ENCODE measurements around the gene CCDC167.

Gene CCDC167

GRCh38 chr6:37525460-37526357, 26.0 kb upstream of the CCDC167 start:
- TF ChIP-seq TEAD4 (IDR thresholded peaks at IDR 0.05), result no peak; the same call in 1 of the 2 replicates
- TF ChIP-seq, protein P1, sequence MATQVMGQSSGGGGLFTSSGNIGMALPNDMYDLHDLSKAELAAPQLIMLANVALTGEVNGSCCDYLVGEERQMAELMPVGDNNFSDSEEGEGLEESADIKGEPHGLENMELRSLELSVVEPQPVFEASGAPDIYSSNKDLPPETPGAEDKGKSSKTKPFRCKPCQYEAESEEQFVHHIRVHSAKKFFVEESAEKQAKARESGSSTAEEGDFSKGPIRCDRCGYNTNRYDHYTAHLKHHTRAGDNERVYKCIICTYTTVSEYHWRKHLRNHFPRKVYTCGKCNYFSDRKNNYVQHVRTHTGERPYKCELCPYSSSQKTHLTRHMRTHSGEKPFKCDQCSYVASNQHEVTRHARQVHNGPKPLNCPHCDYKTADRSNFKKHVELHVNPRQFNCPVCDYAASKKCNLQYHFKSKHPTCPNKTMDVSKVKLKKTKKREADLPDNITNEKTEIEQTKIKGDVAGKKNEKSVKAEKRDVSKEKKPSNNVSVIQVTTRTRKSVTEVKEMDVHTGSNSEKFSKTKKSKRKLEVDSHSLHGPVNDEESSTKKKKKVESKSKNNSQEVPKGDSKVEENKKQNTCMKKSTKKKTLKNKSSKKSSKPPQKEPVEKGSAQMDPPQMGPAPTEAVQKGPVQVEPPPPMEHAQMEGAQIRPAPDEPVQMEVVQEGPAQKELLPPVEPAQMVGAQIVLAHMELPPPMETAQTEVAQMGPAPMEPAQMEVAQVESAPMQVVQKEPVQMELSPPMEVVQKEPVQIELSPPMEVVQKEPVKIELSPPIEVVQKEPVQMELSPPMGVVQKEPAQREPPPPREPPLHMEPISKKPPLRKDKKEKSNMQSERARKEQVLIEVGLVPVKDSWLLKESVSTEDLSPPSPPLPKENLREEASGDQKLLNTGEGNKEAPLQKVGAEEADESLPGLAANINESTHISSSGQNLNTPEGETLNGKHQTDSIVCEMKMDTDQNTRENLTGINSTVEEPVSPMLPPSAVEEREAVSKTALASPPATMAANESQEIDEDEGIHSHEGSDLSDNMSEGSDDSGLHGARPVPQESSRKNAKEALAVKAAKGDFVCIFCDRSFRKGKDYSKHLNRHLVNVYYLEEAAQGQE (IDR thresholded peaks at IDR 0.05; ENCODE audit: low read depth), result peak; percentile 93

DNA sequence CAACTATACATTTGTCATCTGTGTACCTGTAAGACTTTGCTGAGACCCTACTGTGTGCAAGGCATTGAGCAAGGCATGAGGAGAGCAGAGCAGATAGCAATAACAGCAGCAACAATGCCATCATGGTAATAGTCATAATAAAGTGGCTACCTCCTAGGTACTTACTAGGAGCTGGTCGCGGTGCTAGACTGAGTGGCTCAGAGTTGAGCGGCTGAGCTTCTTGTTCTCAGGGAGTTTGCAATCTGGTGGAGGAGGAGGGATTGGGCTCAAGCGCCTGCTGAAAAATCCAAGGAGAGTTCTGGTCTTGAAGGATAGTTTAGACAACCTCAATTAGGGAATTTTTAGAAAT, 25.3 kb upstream of the CCDC167 start:
- TF ChIP-seq, protein P1 (IDR thresholded peaks at IDR 0.05; ENCODE audit: low read depth), result peak; percentile 58
- TF ChIP-seq NFIC (IDR thresholded peaks at IDR 0.05), result no peak

DNA sequence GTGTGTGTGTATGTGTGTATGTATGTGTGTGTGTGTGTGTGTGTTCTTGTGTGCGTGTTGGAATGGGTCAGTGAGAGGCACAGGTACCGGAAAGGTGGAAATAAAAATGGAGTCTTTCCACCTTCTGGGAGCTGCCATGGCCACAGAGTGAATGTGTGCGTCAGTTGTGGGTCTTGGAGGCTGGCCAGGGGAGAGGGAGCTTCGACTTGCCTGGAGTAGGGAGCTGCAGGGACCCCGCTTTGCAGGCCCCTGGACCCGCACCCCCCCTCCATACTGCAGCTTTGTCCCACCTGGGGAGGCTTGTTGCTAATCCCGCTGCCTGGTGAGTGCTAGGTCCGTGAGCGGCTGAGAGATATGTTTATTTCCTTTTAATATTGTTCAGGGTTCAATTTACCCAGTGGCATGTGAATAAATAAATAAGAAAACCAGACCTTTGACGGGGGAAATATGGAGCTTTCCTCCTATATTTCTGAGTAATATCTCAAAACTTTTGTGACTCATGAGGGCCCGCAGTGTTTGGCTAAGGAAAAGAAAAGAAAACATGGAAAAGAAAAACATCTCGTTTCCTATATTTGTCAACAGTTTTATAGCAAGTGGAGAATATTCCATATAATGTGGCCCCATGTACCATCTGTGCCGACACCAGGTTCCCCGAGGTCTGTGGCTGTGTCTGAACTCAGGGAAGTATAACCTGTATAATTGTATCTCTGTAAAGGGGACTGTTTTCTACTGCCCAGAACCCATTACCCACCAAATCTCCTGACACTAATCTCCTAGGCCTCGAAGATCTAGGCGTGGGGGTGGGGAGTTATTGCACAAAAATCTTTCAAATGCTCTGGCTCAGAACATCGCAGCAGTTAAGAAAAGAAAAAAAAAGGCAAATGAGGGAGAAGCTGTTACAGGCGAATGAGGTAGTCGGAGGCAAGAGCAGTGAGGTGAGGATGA, 24.6 kb upstream of the CCDC167 start:
- TF ChIP-seq FOXM1 (IDR thresholded peaks at IDR 0.05; ENCODE audit: borderline replicate concordance, low read depth) (no peak), TEAD4 (IDR thresholded peaks at IDR 0.05) (no peak), TCF12 (IDR thresholded peaks at IDR 0.05; ENCODE audit: low read depth) (no peak), TAF1 (IDR thresholded peaks at IDR 0.05; ENCODE audit: low read depth) (no peak), CREB1 (IDR thresholded peaks at IDR 0.05; ENCODE audit: low read depth) (no peak), ZBTB7A (IDR thresholded peaks at IDR 0.05; ENCODE audit: low read depth) (no peak)
- TF ChIP-seq, protein P2, sequence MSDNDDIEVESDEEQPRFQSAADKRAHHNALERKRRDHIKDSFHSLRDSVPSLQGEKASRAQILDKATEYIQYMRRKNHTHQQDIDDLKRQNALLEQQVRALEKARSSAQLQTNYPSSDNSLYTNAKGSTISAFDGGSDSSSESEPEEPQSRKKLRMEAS (IDR thresholded peaks at IDR 0.05), result no peak

DNA sequence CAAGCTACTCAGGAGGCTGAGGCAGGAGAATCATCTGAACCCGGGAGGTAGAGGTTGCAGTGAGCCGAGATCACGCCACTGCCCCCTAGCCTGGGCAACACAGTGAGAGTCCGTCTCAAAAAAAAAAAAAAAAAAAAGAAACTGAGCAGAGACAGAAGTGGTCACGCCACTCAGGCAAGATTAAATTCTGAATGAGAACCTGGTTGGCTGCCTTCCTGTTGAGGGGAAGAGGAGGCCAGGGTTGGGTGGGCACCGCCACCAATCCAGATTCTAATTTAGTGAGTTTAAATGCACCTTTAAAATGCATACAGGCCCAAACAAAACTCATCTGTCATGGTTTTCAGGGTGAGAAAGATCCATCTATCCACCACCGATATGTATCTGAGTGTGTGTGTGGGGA, 23.7 kb upstream of the CCDC167 start:
- TF ChIP-seq, protein P2 (IDR thresholded peaks at IDR 0.05), result no peak
- TF ChIP-seq FOXM1 (IDR thresholded peaks at IDR 0.05; ENCODE audit: borderline replicate concordance, low read depth) (no peak), EGR1 (IDR thresholded peaks at IDR 0.05) (no peak), YY1 (IDR thresholded peaks at IDR 0.05; ENCODE audit: low read depth) (no peak), TEAD4 (IDR thresholded peaks at IDR 0.05) (no peak), CREB1 (IDR thresholded peaks at IDR 0.05; ENCODE audit: low read depth) (no peak), TCF12 (IDR thresholded peaks at IDR 0.05; ENCODE audit: low read depth) (no peak), ZBTB7A (IDR thresholded peaks at IDR 0.05; ENCODE audit: low read depth) (no peak), RAD21 (IDR thresholded peaks at IDR 0.05; ENCODE audit: low read depth) (no peak), CEBPB (IDR thresholded peaks at IDR 0.05) (no peak)
- TF ChIP-seq, protein P1 (IDR thresholded peaks at IDR 0.05; ENCODE audit: low read depth), result no peak
- TF ChIP-seq, protein P3, sequence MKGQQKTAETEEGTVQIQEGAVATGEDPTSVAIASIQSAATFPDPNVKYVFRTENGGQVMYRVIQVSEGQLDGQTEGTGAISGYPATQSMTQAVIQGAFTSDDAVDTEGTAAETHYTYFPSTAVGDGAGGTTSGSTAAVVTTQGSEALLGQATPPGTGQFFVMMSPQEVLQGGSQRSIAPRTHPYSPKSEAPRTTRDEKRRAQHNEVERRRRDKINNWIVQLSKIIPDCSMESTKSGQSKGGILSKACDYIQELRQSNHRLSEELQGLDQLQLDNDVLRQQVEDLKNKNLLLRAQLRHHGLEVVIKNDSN (IDR thresholded peaks at IDR 0.05), result no peak

- no peak for TF ChIP-seq ZBTB7A (IDR thresholded peaks at IDR 0.05; ENCODE audit: low read depth)
- no peak for TF ChIP-seq TEAD4 (IDR thresholded peaks at IDR 0.05)
- TF ChIP-seq RAD21 (IDR thresholded peaks at IDR 0.05; ENCODE audit: low read depth), result no peak
- no peak for TF ChIP-seq EGR1 (IDR thresholded peaks at IDR 0.05)
- TF ChIP-seq TCF12 (IDR thresholded peaks at IDR 0.05; ENCODE audit: low read depth), result no peak
- TF ChIP-seq, protein P2 (IDR thresholded peaks at IDR 0.05), result no peak
- no peak for TF ChIP-seq YY1 (IDR thresholded peaks at IDR 0.05; ENCODE audit: low read depth)
- TF ChIP-seq EP300 (IDR thresholded peaks at IDR 0.05; ENCODE audit: borderline replicate concordance), result no peak
- no peak for TF ChIP-seq CREB1 (IDR thresholded peaks at IDR 0.05; ENCODE audit: low read depth)
- no peak for TF ChIP-seq CEBPB (IDR thresholded peaks at IDR 0.05)
- TF ChIP-seq, protein P3 (IDR thresholded peaks at IDR 0.05), result no peak
- TF ChIP-seq, protein P1 (IDR thresholded peaks at IDR 0.05; ENCODE audit: low read depth), result no peak
- no peak for TF ChIP-seq NFIC (IDR thresholded peaks at IDR 0.05)
- no peak for TF ChIP-seq TAF1 (IDR thresholded peaks at IDR 0.05; ENCODE audit: low read depth)
- TF ChIP-seq FOXM1 (IDR thresholded peaks at IDR 0.05; ENCODE audit: borderline replicate concordance, low read depth), result no peak
Observed at GRCh38 chr6:37522836-37523235, 23.1 kb upstream of the CCDC167 start.

Data from Ishikawa (cell line).